OCI-LY1 (cell line): ENCODE measurements around the gene CATSPERD.

Experiments
- CTCF ChIP-seq: fragments of 200-600 bp; sonication (generic), shearing (Covaris generic); IDR thresholded peaks from 2 replicates; pipeline ENCODE4 v1.5.1; 2017; ENCODE audit warnings: mild to moderate bottlenecking, antibody characterized with exemption, low read length, moderate library complexity, mixed read lengths
- EZH2 ChIP-seq: fragments of 200-600 bp; sonication (generic), shearing (Covaris generic); IDR thresholded peaks from 2 replicates; pipeline ENCODE4 v1.8.0; 2017; ENCODE audit warnings: borderline replicate concordance, mixed run types, mild to moderate bottlenecking, antibody characterized with exemption, low read length, moderate library complexity, mixed read lengths

- TF ChIP-seq CTCF (no peak), EZH2 (no peak)
Measured at GRCh38 chr19:5822181-5822844, 101.9 kb downstream of the CATSPERD start.
